GM18907 (cell line): ENCODE measurements around the gene LPCAT2.

ENCODE experiments used
- ATAC-seq: cut with Tn5 transposase; IDR thresholded peaks from one replicate; pipeline ENCODE4 v1.9.1; 2021; ENCODE audit warnings: mild to moderate bottlenecking, moderate library complexity; ENCODE audit not compliant: unreplicated experiment

The LPCAT2 gene

DNA sequence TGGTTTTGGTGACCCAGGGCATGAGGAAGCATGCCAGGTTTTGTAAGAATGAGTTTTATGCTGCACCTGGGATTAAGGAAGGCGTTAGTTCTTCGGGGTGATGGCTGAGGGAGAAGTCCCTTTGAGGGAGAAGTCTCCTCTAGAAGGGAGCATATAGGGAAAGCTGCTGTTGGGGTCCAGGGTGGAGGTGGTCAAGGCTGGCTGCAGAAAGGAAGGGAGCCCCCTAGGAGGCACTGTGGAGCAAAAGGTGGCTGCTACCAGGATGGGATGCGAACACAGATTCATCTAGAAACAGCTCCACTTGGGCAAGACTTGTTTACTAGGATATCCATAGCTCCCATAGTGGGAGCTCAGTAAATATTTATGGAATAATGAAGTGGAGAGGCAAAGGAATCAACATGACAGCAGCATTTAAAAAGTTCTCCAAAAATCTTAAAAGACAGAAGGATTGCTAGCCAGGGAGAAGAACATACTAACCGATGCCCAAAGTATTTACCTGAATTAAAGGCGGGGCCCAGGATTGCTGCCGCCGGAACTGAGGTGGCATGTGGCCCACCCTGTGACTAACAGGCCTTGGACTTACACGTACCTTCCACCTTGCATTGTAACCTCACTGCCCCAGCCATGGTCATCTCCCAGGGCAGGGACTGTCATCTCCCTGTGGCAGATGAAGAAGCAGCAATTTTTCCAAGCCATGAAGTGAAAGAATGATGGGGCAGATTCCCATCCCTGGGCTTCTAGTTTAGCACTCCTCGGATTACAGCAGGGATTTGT lies 7.1 kb upstream of the LPCAT2 start:
- no peak for ATAC-seq

DNA sequence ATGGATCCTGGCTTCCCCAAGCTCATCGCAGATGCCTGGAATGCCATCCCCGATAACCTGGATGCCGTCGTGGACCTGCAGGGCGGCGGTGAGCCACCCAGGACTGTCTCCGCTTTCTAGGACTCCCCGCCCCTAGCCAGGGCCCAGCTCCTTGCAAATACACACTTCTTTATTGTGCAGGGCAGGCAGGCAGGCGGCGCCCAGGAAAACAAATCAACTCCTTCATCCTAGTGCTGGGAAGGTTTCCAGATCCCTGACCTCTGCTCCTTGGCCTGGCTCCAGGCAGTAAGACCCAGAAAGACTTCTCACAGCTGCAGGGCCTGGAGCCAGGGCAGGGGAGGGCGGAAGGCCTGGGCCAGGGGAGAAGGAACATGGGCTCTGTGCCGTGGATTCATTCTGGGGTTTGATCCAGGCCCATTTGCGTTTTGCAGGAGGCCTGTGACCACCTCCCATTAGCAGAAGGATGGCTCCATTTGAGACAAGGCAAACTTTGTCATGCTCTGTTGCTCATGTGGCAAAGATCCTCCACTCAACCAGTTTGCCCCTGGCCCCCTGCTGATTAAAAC lies 6.0 kb upstream of the LPCAT2 start:
- no peak for ATAC-seq

DNA sequence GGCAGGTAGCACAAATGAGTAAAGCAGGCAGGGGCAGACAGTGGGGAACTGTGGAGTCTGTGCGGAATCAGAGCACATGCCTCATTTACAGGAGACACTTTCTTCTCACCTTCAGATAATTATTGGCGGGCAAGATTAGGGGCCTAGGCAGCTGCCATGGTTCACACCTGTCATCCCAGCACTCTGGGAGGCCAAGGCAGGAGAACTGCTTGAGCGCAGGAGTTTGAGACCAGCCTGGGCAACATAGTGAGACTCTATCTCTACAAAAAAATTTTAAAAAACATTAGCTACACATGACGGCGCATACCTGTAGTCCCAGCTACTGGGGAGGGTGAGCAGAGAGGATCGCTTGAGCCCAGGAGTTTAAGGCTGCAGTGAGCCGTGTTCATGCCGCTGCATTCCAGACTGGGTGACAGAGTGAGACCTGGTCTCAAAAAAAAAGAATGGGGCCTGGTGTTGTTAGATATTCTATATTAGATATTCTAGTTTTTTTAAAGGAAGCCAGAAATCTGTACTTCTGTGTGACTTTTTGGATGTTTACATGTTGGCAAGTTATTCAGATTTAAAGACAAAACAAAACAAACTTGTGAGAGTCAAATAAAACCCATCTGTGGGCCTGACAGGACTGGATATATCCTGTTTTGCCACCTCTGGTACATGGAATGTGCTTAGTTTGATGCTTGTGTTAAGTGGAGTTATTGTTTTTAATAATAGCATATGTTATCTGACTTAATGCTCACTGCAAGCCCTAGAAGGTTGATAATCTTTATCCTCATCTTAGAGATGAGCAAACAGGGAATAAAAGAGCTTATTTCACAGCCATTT lies 4.9 kb upstream of the LPCAT2 start:
- ATAC-seq, result no peak

DNA sequence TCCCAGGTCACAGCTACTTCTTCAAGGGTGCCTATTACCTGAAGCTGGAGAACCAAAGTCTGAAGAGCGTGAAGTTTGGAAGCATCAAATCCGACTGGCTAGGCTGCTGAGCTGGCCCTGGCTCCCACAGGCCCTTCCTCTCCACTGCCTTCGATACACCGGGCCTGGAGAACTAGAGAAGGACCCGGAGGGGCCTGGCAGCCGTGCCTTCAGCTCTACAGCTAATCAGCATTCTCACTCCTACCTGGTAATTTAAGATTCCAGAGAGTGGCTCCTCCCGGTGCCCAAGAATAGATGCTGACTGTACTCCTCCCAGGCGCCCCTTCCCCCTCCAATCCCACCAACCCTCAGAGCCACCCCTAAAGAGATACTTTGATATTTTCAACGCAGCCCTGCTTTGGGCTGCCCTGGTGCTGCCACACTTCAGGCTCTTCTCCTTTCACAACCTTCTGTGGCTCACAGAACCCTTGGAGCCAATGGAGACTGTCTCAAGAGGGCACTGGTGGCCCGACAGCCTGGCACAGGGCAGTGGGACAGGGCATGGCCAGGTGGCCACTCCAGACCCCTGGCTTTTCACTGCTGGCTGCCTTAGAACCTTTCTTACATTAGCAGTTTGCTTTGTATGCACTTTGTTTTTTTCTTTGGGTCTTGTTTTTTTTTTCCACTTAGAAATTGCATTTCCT lies 3.4 kb upstream of the LPCAT2 start:
- ATAC-seq, result no peak

DNA sequence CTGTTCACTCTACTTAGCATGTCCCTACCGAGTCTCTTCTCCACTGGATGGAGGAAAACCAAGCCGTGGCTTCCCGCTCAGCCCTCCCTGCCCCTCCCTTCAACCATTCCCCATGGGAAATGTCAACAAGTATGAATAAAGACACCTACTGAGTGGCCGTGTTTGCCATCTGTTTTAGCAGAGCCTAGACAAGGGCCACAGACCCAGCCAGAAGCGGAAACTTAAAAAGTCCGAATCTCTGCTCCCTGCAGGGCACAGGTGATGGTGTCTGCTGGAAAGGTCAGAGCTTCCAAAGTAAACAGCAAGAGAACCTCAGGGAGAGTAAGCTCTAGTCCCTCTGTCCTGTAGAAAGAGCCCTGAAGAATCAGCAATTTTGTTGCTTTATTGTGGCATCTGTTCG lies 2.8 kb upstream of the LPCAT2 start:
- ATAC-seq, result no peak

DNA sequence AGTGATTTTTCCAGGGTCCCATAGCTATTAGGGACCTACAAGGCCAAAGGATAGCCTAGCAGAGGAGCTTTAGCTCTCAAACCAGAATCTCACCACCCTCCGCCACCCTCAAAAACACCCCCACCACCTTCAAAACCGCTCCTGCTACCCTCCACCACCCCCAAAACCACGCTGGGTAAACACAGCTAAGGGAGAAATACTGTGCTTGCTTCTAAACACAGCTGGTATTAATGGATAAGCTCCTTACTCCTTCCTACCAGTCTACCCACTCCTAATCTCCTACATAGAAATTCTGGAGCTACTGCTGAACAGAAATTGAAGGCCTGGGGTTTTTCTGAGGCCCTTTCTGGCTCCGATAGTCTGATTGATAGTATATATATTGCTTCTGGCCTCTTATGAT lies 2.2 kb upstream of the LPCAT2 start:
- no peak for ATAC-seq

DNA sequence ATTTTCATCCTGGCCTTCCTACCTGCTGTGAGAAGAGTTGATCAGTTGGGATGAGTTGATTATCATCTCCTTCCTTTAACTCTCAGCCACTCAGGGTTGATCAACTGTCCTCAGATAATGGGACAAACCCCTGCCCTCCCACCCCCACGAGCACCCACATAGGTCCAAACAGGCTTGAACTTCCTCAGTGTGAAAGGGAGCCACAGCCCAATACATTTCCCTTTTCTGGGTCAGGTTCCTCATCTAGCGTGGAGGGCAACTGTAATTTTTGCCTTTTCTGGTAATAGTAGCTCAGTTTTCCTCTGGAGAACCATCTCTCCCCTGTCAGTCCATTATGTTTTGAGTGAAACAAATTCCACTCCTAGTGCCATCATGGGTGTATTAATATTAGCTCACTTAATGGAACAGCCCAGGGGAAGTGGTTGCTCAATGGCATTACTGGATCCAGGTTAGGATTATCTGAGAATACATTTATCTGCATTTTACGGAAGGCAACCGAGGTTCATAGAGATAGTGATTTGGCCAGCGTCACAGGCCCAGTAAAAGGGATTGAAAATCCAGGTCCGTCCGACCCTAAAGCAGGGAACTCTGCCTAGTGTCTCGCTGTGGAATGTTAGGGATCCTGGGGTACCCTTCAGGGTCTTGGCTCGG lies 476 bp upstream of the LPCAT2 start:
- no peak for ATAC-seq

DNA sequence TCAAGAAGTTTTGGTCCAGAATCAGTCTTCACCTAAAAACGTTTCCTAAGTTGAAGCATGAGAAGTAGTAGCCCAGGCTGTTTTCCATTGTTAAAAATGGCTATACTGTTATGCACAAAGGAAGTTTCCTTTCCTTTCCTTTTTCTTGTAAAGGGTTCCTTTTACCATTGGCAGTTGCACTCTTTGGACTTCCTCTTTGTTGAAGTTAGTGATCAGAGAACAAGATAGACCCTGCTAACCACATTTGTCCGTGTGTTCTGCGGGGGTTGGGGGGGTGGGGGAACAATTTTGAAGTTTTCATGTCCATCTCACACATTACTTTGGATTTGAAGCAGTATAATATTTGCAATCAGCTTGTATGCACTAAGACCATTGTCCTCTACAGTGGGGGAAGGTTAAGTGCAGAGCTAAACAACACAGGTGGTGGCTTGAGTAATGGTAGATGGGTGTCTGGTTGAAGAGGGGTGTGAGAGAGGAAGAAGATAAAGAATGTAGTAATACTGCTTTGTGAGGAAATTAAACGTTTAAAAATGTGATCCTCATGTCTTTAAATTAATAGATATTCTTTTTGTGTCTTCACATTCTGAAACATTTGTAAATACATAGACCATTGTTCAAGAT lies 1.4 kb downstream of the LPCAT2 start:
- no peak for ATAC-seq

DNA sequence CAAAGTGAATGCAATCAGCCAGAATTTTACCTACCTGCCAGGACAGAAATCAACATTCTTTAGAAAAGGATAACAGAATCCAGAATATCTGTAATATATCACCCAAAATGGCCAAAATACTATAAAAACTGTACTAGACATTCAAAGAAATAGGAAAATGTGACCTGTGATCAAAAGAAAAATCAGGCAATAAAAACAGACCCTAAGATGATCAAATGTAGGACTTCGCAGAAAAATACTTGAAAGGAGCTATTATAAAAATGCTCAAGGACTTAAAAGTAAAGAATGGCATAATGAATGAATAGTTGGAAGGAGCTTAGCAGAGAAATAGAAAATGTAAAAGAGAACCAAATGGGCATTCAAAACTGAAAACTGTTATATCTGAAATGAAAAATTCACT lies 4.1 kb downstream of the LPCAT2 start:
- no peak for ATAC-seq

DNA sequence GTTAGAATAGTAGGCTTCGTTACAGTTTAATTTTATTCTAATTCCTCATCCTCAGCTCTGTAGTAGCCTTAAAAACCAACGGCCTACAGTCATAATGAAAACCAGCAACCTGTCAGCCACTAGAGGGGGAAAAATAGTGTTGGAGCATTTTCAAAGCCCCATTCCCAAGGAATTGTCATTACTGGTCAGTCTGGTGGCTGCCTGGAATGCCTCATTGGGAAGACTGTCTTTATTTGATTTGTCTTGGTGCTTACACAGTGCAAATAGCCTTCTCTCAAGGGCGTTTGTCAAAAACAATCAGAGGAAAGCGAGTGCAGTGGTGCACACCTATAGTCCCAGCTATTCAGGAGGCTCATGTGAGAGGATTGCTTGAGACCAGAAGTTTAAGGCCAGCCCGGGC lies 4.7 kb downstream of the LPCAT2 start:
- ATAC-seq, result no peak

DNA sequence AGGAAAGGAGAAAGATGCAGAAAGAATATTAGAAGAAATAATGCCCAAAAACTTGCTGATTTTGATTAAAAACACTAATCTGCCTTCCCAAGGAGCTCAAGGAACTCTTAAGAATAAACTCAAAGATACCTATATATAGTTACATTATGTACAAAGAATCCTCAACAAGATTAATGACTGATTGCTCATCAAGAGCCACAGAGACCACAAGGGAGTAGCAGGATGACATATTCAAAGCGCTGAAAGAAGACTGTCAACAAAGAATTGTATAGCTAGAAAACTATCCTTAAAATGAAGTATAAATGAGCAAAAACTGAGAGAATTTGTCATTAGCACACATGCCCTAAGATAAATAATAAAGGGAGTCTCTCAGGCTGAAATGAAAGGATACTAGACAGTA lies 6.2 kb downstream of the LPCAT2 start:
- no peak for ATAC-seq

DNA sequence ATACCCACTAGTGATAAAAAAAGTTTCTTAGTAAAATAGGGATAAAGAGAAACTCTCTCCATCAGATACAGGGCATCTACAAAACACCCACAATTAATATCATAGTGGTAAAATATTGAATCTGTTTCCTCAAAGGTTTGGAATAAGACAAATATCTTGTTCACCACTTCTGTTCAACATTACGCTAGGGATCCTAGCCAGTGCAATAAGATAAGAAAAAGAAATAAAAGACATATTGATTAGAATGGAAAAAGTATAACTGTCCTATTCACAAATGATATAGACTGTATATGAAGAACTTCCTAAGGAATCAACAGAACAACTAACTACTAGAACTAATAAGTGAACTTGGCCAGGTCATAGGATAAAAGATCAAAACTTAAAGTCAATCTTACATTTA lies 12.9 kb downstream of the LPCAT2 start:
- ATAC-seq, result no peak

DNA sequence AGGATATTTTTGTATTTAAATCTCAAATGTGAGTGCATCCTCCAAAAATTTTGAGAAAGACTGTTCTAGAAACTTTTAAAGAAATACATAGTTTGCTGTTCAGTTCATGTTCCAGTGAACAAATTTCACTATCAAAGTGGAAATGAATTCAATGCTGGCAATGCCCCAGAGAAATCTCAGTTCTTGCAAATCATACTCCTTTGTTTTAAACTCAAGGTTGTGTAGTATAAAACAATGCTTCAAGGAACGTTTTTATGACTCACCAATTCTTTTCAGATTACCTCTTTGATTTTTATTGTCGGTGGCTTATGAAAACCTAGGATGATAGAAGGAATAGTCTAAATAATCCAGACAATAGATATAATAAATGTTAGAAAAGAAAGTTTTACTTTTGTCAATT lies 17.6 kb downstream of the LPCAT2 start:
- no peak for ATAC-seq

DNA sequence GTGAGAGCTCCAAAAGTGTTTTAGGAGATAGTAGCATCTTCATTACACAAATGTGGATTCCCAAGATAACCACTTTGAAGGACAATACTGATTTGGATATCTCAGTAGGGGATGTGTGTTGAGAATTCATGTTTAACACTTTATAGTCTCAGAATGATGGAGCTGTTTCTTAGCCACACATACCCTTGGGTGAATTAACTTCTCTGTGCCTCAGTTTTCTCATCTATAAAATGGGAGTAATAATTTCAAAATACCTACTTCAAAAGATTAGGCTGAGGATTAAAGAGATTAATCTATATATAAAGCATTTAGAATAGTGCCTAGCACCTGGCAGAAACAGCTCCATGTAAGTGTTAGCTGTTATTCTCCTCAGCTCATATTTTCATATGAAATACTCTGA lies 19.0 kb downstream of the LPCAT2 start:
- no peak for ATAC-seq

DNA sequence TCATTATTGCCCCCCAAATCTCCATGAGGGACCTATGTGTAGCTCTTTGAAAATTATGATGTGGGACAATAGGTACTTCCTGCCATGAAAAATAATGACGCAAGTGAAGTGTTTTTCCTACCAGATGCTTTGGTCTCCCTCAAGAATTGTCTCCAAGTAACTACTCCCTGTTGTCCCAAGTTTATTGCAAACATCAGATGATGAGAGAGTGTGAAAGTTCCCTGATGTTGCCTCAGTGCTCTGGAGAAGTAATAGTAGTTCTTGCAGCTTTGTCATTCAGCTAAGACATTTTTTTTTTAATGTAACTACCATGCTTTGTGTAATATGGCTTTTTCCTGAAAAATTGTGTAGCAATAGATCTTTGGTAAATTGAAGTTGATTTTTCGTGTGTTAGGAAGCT lies 20.1 kb downstream of the LPCAT2 start:
- no peak for ATAC-seq

DNA sequence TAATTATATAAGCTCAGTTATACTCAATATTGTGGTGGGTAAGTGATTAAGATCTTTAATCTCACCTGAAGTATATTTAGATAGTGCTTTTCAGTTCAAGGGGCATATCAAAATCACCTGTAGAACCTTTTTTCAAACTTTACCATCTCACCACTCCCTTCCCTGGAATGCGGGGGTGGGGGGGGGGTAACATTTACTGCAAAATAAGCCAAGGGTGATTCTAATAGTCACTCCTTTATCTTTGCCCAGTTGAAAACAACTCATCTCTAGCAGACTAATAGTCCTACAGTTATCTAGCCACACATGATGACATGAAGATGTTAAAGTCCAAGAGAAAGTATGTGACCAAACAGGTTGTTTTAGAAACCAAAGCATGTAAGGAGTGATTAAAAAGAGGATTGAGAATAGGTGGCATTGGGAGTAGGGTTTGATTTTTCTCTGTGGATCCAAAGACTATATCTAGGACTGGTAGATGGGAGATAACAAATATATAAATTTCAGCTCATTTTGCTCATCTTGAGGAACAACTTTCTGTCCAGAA lies 21.5 kb downstream of the LPCAT2 start:
- no peak for ATAC-seq

DNA sequence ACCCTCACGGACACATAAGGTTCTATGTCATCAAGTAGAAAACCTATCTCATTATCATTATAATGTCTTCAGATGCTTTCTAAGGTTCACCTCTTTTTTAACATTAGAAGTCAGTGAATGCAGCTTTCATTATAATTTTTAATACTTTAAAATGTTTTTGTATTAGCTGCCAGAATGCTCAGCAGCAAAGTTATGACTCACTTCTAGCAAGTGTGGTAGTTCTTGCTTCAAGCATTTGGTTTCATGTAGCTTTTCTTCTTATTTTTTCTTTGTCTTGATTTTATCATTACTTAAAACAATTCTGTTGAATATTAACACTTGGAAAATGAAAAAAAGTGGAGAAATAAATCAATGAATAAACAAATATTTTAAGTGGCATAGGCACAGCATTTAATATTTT lies 23.4 kb downstream of the LPCAT2 start:
- no peak for ATAC-seq

DNA sequence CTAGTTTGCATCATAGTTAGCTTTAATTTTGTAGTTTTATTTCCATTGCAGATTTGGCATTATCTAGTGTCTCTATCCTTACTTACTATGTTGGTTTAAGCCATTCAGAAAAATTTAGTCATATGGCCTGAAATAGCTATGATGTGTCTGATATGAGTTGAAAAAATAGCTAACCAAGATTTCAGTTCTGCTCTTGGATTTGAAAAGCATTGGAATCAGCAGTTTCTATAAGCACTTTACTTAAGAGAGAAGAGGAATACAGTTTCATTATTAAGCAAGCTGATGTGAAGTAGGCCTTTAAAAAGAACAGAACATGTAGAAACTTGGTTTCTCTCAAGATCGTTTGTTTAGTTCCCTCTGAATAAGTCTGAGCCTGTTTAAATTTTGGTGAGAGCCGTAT lies 25.9 kb downstream of the LPCAT2 start:
- ATAC-seq, result no peak

DNA sequence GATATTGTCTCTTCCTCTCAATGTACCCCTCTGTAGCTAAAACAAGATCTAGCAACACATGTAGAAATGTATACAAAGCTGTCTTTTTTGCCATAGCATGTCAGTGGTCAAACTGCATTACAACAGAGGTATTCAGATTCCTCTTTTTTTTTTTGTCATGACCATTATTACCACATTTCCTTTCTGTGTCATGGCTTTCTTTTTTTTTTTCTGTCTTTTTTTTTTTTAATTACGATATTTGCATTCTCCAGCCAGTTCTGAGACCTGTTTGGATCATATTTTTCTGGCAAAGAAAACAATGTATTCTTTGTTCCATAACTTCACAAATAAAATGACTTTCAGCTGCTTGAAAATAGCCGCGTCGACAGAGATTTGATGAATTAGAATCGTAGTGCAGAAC lies 30.2 kb downstream of the LPCAT2 start:
- ATAC-seq, result no peak

DNA sequence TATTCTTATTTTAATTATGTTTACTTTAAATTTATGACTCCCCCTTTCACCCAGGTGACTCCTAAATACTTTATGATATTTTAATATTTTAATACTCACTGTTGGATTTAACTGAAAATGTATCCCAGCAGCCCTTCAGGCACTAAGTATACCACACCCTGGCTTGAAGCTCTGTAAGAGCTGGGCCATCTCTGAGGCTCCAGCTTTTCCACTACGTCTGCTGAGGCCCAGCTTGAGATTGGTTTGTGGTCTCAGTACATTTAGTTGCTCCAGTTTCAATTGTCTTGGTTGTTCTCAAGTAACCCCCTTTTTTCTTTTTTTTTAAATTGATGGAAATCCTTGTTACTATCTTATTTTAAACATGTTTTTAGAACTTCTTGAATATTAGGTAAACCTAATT lies 30.6 kb downstream of the LPCAT2 start:
- no peak for ATAC-seq
